ENCODE data around the gene HRH1.
A peak's percentile ranks its signal among the peaks of the same experiment; 100 is the strongest.

HRH1 gene

GRCh38 chr3:11140030-11140712 is 14.1 kb upstream of the HRH1 start:
- no peak for DNase-seq (ENCODE audit: low spot score)

DNA sequence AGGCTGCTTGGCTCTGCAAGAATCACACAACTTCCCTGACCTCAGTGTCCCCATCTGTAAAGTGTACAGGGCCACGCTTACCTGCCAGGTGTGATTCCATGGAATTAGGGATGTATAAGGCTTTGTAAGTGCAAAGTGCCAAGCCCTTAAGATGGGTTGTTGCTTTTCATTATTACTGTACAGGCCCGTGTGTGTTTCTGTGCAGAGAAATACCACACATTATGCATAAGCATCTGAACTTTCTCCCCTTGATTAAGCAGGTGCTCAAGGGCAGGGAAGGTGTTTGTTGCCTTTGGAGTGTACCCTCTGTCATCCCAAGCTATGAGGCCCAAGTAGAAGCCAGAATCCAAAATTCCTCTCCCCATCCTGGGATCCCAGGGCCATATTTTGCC is 13.6 kb upstream of the HRH1 start:
- no peak for DNase-seq (ENCODE audit: low spot score)

- DNase-seq (ENCODE audit: low spot score), result no peak
Observed at GRCh38 chr3:11143476-11143875, 10.8 kb upstream of the HRH1 start.

DNA sequence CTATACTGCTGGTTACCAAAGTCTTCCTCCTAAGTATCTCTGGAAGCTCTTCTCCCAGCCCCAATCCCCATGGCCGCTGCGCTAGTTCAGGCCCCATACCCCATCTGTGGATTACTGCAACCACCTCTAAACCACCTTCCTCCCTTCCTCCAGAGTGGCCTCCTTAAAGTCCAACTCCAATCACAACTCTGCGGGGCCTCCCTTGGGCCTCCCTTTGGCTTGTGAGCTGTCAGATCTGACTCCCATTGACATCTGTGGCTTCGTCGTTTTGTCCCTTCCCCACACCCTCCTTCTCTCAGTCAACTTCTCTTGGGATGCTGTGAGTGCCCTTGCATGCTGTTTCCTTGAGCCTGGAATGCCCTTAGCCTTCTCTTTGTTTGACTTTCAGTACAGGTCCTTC is 9.3 kb upstream of the HRH1 start:
- DNase-seq (ENCODE audit: low spot score), result no peak

- DNase-seq (ENCODE audit: low spot score), result no peak
Observed at GRCh38 chr3:11145888-11146287, 8.4 kb upstream of the HRH1 start.

DNA sequence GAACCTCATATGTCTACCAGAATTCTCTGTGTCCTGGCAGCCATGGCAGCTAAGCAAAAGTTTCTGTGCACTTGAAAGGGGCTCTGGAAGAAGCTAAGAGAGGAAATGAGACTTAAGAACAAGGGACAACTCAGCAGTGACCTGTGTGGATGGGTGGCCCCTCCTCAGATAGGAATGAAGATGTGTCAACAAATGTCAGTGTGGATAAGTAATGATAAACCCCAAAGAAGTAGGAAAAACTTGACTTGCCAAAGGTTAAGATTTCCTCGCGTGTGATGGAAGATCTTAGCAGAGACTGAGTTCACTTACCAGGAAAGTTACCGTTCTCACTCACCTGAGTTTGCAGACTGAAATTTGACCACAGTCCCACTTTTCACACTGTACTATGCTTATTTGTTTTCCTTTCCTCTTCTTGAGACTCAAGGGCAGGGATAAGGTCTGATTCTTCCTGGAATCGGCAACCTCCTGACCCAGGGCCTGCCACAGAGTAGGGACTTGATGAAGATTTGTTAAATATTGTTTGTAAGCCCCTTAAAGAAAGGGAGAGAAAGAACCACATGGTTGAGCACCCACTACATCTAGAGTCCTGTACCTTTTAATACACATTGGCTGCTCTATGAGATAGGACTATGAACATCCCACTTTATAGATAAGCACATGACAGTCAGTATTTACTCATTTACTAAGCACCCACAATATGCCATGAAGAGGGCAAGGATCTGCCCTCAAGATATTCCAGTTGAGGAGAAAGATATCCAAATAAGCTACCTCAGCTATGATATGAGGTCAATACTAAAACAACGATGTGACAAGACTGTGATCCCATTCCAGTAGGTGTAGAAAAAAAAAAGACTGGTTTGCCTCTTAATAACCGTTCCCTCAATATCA is 7.3 kb upstream of the HRH1 start:
- no peak for DNase-seq (ENCODE audit: low spot score)

DNA sequence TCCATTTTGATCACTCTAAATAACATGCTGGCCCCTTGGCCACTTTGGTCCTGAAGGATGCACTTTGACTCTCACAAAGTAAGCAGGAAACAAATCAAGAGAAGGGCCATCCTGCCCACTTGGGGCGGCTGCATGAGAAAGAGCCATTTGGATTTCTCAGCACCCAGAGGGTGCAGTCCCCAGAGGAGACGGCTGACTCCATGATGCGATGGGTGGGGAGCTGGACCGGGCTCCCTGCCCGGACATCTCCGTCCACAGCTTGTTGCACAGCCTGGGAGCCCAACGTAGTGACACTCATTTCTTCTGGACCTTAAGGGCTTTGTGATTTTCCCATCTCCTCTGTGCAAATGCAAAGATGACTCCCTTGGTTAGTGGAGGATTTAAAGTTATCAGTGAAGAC is 4.0 kb upstream of the HRH1 start:
- no peak for DNase-seq (ENCODE audit: low spot score)

DNA sequence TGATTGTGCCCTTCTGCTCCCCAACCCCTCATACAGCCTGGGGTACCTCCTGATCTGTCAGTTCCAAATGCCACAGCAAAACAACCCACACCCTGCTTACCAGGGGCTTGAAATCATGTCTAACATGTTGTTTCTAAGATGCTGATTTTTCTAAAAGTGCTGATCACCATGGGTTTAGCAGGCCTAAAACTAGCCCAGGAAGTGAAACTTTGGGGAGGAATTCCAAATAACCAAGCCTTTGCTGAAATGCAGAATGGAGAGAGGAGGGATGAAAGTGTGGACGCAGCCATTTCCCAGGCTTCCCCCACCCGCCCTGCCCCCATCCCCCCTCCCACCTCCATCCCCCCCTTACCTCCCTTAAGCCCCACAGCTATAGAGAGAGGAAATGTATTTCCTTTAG is 2.0 kb upstream of the HRH1 start:
- no peak for DNase-seq (ENCODE audit: low spot score)

DNA sequence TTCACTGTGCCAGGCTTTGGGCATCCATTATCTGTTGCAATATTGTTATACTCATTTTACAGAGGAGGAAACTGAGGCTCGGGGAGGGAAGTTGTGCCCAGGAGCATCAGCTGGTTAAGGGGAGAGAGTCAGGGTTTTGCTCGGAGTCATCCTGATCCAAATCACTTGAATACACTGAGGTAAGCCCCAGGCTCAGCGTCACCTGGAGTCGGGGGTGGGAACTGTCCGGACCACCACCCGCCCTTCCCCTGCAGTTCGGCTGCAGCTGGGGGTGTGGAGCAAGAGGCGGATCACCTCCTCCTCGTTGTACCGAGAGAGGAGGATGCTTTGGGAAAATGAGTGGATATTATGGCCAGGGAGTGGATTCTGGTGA is 646 bp downstream of the HRH1 start:
- no peak for DNase-seq (ENCODE audit: low spot score)

- DNase-seq (ENCODE audit: low spot score), result peak; percentile 74
Observed at GRCh38 chr3:11155341-11156025, 1.2 kb downstream of the HRH1 start.

DNA sequence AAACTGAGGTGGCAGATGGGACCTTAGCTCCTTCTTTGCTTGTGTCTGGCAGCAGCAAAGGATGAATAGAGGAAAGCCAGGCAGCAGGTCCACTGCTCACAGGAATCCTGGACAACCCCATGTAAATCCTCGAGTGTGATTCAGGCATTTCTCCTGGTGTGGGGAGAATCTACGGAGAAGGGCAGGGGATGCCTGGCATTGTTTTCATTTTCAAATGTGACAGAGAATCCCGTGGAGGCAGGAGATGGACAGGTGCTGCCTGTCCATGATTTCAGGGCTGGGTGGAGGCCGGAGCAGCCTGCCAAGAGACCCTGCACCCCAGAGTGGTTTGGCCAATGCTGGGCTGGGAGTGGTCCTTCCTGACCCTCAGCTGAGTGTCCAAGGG is 1.7 kb downstream of the HRH1 start:
- no peak for DNase-seq (ENCODE audit: low spot score)

DNA sequence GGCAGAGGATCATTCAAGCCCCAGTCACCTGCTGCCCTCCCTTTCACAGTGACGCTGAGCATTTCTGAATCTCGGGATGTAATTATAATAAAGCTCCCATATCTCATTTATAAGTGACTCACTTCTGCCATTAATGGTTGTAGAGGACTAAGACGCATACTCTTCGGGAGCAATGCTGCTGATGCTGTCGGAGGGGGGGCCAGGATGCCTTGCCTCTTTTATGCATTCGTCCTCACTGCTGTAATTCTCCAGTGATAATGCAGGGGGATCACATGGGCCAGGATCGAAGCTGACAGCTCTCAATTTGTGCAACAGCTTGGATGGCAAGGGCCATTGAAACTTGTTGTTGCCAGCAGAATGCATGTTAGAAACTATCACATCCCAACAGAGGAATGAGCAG is 3.1 kb downstream of the HRH1 start:
- DNase-seq (ENCODE audit: low spot score), result no peak

- no peak for DNase-seq (ENCODE audit: low spot score)
Observed at GRCh38 chr3:11159421-11159904, 5.2 kb downstream of the HRH1 start.

DNA sequence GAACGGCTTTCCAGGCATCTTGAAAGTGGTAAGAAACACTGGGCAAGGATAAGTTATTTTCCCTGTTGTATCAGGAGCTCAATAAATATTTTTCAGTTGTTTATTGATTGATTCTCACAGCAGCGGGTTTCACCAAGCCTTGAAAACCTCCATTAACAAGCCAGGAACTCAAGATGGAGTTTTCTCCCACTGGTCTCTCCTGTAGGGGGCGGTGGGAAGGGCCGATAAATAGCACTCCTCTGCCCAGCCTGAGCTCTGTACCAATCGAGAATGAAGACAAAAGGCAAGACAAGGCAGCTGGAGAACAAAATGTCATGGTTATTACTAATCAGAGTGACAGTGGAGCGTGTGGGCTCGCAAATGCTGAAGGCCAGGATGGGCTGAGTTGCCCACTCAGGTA is 7.4 kb downstream of the HRH1 start:
- DNase-seq (ENCODE audit: low spot score), result no peak

DNA sequence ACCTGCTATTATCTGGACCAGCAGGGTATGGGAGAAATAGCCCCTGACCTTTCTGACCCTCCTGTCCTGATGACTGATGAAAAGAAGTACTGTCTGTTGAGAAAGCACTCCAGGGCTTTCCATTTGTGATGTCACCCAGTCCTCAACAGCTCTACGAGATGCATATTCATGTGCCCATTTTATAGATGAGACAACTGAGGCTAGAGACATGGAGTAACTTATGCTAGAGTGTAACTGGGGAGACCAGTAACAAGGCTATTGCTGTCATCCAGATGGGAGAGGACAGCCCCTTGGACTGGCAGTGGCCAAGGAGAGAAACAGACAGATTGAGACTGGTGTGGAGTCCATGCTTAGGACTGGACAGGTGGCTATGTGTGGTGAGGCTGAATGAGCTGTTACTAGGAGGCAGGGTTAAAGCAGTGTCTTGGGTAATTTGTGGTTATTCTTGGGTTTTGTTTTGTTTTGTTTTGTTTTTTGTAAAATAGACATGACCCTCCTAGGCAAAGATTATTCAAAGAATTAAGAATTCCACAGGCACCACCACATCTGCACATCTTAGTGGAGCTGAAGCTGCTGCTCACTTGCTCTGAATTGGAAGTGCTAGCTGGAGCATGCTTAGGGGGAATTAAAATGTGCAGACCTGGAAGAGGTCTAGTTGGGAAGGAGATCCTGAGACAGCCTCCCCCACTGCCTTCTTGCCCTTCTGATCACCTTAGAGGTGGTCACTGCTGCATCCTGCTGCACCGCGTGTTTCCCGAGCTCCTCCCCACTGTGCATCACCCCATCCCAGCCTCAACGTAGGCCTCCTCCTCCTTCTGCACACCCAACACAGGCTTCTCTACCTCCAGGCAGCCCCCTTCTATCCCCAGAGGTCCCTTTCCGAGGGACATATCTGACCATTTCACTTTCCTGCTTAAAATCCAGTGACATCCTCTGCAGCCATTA is 8.4 kb downstream of the HRH1 start:
- no peak for DNase-seq (ENCODE audit: low spot score)

DNA sequence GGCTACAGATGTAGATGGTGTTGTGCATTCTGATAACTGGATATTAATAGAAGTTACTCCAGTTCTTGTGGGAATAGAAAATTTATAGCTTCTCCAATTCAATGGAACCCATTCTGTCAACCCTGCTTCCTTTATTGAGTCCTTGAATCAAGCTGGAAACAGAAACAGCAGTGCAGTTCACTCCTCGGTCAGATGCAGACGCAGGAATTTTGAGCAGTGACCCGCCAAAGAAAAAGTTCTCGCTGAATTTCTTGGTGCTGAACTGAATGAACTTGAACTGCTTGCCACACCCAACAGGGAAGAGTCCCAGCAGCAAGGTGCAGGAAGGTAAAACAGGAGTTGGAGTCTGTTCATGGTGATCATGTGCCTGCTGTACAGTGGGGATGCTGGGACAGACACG is 10.3 kb downstream of the HRH1 start:
- DNase-seq (ENCODE audit: low spot score), result no peak

- DNase-seq (ENCODE audit: low spot score), result no peak
Observed at GRCh38 chr3:11165476-11165875, 11.2 kb downstream of the HRH1 start.

GRCh38 chr3:11166807-11167400 is 12.6 kb downstream of the HRH1 start:
- peak; percentile 65 for DNase-seq (ENCODE audit: low spot score)

DNA sequence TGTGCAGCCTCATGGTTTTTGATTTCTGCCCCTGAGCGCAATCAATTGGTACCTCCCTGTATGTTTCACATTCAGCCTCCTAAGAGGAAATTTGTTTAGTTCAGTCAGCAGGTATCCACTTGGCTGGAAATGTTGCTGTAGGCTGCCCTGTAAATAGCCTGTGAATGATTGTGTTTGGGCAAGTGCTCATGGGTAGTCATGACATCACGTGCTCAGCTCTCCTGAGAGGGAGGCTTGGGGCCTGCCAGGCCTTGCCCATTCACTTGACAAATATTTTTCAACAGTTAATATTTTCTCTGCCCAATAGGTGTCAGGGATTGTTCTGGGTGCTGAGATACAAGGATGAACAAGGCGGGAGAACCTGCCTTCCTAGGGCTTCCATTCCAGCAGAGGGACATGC is 13.3 kb downstream of the HRH1 start:
- DNase-seq (ENCODE audit: low spot score), result no peak

GRCh38 chr3:11168406-11168805 is 14.1 kb downstream of the HRH1 start:
- DNase-seq (ENCODE audit: low spot score), result no peak
